ENCODE measurements around the gene RIPOR2. TPM values are rescaled to one million over a fixed set of nuclear protein-coding genes. Genes with fewer than 3 reads are reported as not detected.
"Not testable (repeated sequence)": the region's sequence is repeated elsewhere in the genome, so short reads cannot be mapped to it uniquely, and the experiment has no call there.

Gene RIPOR2
- total and polyA plus RNA-seq, 2 donors from 2014 or later, result 1.7 to 24.2 TPM

- Histone ChIP-seq H3K4me1 (ENCODE audit: control insufficient read depth in 2 of 3, insufficient read depth in 2 of 3, low read depth in 1 of 3, low read length in 3 of 3) (peaks cover 0 to 3% (median 3%) of the 10 kb centered on the region in 3 donors), H3K4me3 (ENCODE audit: low read length in 3 of 3) (no peak overlapping the region), H3K27ac (ENCODE audit: low read depth in 2 of 2, low read length in 2 of 2) (no peak overlapping the region), H3K9ac (ENCODE audit: low read length in 3 of 3) (no peak overlapping the region), H3K27me3 (ENCODE audit: control insufficient read depth, insufficient read depth, low read length) (no peaks in the 10 kb centered on the region), H3K9me3 (ENCODE audit: control insufficient read depth in 2 of 3, insufficient read depth in 1 of 3, low read length in 3 of 3) (no peaks in the 10 kb centered on the region), H3K36me3 (ENCODE audit: control insufficient read depth in 2 of 3, insufficient read depth in 3 of 3, low read length in 3 of 3) (no peaks in the 10 kb centered on the region)
- FAIRE-seq, result no peak
- intact Hi-C loops (cut with DNase I), result no loop called here
- no peak for DNase-seq
- TF ChIP-seq, protein P1, sequence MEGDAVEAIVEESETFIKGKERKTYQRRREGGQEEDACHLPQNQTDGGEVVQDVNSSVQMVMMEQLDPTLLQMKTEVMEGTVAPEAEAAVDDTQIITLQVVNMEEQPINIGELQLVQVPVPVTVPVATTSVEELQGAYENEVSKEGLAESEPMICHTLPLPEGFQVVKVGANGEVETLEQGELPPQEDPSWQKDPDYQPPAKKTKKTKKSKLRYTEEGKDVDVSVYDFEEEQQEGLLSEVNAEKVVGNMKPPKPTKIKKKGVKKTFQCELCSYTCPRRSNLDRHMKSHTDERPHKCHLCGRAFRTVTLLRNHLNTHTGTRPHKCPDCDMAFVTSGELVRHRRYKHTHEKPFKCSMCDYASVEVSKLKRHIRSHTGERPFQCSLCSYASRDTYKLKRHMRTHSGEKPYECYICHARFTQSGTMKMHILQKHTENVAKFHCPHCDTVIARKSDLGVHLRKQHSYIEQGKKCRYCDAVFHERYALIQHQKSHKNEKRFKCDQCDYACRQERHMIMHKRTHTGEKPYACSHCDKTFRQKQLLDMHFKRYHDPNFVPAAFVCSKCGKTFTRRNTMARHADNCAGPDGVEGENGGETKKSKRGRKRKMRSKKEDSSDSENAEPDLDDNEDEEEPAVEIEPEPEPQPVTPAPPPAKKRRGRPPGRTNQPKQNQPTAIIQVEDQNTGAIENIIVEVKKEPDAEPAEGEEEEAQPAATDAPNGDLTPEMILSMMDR (IDR thresholded peaks at IDR 0.05; ENCODE audit: borderline replicate concordance, extremely low read depth, insufficient read depth), result no peak
Observed at GRCh38 chr6:24929242-24929641, 6.5 kb downstream of the RIPOR2 start.

DNA sequence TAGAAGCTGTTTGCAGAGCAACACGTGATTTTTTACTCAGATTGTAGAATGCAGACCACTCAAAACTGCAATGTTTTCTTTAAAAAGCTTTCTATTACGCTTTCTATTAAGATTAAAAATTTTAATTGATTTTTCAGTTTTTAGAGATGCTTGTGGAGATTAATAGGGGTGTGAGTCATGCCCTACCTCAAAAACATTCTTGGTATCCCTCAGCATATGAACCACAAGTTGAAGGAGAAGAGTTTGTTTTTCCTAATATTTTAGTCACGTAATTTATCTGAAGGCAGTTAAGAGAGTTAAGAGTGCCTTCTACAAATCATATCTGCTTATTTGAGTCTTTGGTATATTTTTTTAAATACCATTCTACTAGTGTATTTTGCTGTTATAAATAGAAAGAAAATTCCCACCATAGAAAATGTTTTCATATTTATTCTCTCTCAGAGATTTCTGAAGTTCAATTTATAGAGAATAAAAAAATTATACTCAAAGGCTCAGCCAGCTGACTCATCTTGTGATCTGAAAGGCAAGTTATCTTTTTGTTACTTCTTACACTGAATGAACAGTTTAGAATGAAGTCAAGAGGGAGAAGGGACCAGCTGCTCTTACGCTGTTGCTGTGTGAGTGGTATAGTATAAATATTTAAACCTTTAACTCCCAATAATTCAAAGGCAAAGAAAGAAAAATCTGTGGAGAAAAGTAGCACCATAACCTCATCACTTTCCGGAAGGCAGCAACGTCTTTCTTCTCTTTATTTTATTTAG, 7.6 kb downstream of the RIPOR2 start:
- Histone ChIP-seq H3K27me3 (ENCODE audit: control insufficient read depth, insufficient read depth, low read length) (no peaks in the 10 kb centered on the region), H3K4me3 (ENCODE audit: low read length in 3 of 3) (no peak overlapping the region), H3K36me3 (ENCODE audit: control insufficient read depth in 2 of 3, insufficient read depth in 3 of 3, low read length in 3 of 3) (no peaks in the 10 kb centered on the region), H3K4me1 (ENCODE audit: control insufficient read depth in 2 of 3, insufficient read depth in 2 of 3, low read depth in 1 of 3, low read length in 3 of 3) (peaks cover 0 to 3% (median 3%) of the 10 kb centered on the region in 3 donors), H3K9me3 (ENCODE audit: control insufficient read depth in 2 of 3, insufficient read depth in 1 of 3, low read length in 3 of 3) (no peaks in the 10 kb centered on the region), H3K9ac (ENCODE audit: low read length in 3 of 3) (no peak overlapping the region), H3K27ac (ENCODE audit: low read depth in 2 of 2, low read length in 2 of 2) (no peak overlapping the region)
- TF ChIP-seq, protein P1 (IDR thresholded peaks at IDR 0.05; ENCODE audit: borderline replicate concordance, extremely low read depth, insufficient read depth), result no peak
- FAIRE-seq (no peak), DNase-seq (no peak)
- intact Hi-C loops (cut with DNase I), result no loop called here

DNA sequence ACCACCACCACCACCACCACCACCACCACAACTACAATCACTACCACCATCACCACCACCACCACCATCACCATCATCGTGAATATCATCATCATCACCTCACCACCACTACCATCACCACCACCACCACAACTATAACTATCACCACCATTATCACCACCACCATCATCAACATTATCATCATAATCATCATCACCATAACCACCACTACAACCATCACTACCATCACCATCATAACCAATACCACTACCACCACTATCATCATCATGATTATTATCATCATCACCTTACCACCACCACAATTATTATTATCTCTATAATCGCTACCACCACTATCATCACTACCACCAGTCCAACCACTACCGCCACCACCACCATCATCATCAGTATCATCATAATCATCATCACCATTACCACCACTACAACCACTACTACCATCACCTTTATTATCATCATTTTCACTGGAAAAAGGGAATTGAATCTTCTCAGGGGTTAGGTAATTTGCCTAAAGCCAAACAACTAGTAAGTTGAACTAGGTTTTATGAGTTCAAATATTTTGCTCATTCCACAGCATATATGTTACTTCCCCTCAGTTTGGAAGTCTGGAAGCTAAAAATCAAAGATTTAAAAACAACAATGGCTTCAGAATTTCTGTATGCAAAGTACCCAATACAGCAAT, 8.3 kb downstream of the RIPOR2 start:
- DNase-seq, result no peak
- Histone ChIP-seq H3K27me3 (ENCODE audit: control insufficient read depth, insufficient read depth, low read length) (no peaks in the 10 kb centered on the region), H3K36me3 (ENCODE audit: control insufficient read depth in 2 of 3, insufficient read depth in 3 of 3, low read length in 3 of 3) (no peaks in the 10 kb centered on the region), H3K9ac (ENCODE audit: low read length in 3 of 3) (no peak overlapping the region), H3K4me3 (ENCODE audit: low read length in 3 of 3) (no peak overlapping the region), H3K4me1 (ENCODE audit: control insufficient read depth in 2 of 3, insufficient read depth in 2 of 3, low read depth in 1 of 3, low read length in 3 of 3) (peaks cover 0 to 3% (median 3%) of the 10 kb centered on the region in 3 donors), H3K9me3 (ENCODE audit: control insufficient read depth in 2 of 3, insufficient read depth in 1 of 3, low read length in 3 of 3) (no peaks in the 10 kb centered on the region), H3K27ac (ENCODE audit: low read depth in 2 of 2, low read length in 2 of 2) (no peak overlapping the region)
- intact Hi-C loops (cut with DNase I), result no loop called here
- TF ChIP-seq, protein P1 (IDR thresholded peaks at IDR 0.05; ENCODE audit: borderline replicate concordance, extremely low read depth, insufficient read depth), result no peak
- no peak for FAIRE-seq

DNA sequence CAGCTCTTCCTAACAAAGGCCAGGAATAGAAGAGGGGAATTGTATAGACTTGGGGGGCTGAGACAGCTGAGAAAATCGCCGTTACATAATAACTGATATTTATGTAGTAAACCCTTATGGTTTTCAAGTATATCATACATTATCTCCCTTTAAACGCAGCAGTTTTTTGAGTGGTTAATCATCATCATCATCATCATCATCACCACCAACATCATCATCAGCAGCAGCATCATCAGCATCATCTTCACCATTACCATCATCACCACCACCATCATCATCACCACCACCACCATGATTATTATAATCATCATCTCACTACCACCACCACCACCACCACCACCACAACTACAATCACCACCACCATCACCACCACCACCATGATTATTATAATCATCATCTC, 9.1 kb downstream of the RIPOR2 start:
- H3K9ac ChIP-seq (ENCODE audit: low read length in 3 of 3), result not testable (repeated sequence)

More for the DNA sequence above, 9.1 kb downstream of the RIPOR2 start:
- H3K9me3 ChIP-seq (ENCODE audit: control insufficient read depth in 2 of 3, insufficient read depth in 1 of 3, low read length in 3 of 3); intact Hi-C loops (cut with DNase I); FAIRE-seq; DNase-seq; H3K27me3 ChIP-seq (ENCODE audit: control insufficient read depth, insufficient read depth, low read length); H3K36me3 ChIP-seq (ENCODE audit: control insufficient read depth in 2 of 3, insufficient read depth in 3 of 3, low read length in 3 of 3); H3K27ac ChIP-seq (ENCODE audit: low read depth in 2 of 2, low read length in 2 of 2); H3K4me3 ChIP-seq (ENCODE audit: low read length in 3 of 3); H3K4me1 ChIP-seq (ENCODE audit: control insufficient read depth in 2 of 3, insufficient read depth in 2 of 3, low read depth in 1 of 3, low read length in 3 of 3): not testable (repeated sequence)
